K562 (cell line): Measurements from ENCODE around the gene SAXO1. TPM values are rescaled to one million over a fixed set of nuclear protein-coding genes. Genes with fewer than 3 reads are reported as not detected.

Experiments used
- ATAC-seq: fragments of 200-7000 bp; cut with Tn5 transposase; 3 replicates; pipeline ENCODE4 v1.9.1; 2020; ENCODE audit warnings: moderate library complexity
- BruUV-seq: library from RNA; stranded (reverse); fragments of 400-500 nt; replicated peaks from 2 replicates; lab custom pipeline; 2021; lab: Mats Ljungman, UMichigan
- CTCF ChIA-PET: fragments of 300-600 bp; formaldehyde crosslinking; extraction: SDS; loops from one replicate; lab custom pipeline; 2021; ENCODE audit warnings: low intra/inter-chr PET ratio; lab: Yijun Ruan, JAX
- POLR2A ChIA-PET: fragments of 300-600, 350-650 bp; sonication (Branson Sonifier 250); formaldehyde crosslinking; extraction: SDS; loops from one replicate; lab custom pipeline; 2021; ENCODE audit warnings: antibody characterized with exemption, inconsistent platforms; lab: Yijun Ruan, JAX
- DNase-seq, 4 experiments: peaks; one replicate each; pipeline versions ENCODE4 v3.0.0 to v3.0.0-alpha.2; 2011 to 2018; ENCODE audit warnings: low spot score in 3 of 4, mixed read lengths in 3 of 4; ENCODE audit errors: extremely low read depth in 1 of 4
- FAIRE-seq: peaks from 2 replicates; lab custom pipeline; 2011; peaks lifted over from hg19 to GRCh38; lab: Jason Lieb, UNC
- H2AFZ ChIP-seq: 2 replicates; pipeline ENCODE4 v1.6.0; 2011; ENCODE audit warnings: low read depth, low read length, control low read depth, inconsistent platforms
- H3K27ac ChIP-seq: fragments of 200-600 bp; 3 replicates; pipeline ENCODE4 v1.8.0; 2011; ENCODE audit warnings: low read depth, mild to moderate bottlenecking, control low read depth, inconsistent platforms, low read length, moderate library complexity, mixed read lengths; ENCODE audit errors: extremely low read depth
- H3K27me3 ChIP-seq, 2 experiments: fragments of 300-600 bp in 1 of 2; 2 replicates in 1 of 2; 3 replicates in 1 of 2; pipeline versions ENCODE4 v1.6.0 to v1.8.0; 2011; ENCODE audit warnings: inconsistent platforms in 2 of 2, low read length in 2 of 2, mild to moderate bottlenecking in 1 of 2, mixed read lengths in 1 of 2, moderate library complexity in 1 of 2; ENCODE audit not compliant: control insufficient read depth in 2 of 2, insufficient read depth in 2 of 2
- H3K36me3 ChIP-seq: fragments of 300-600 bp; 3 replicates; pipeline ENCODE4 v1.8.0; 2011; ENCODE audit warnings: mild to moderate bottlenecking, low read length, inconsistent platforms; ENCODE audit not compliant: control insufficient read depth, insufficient read depth
- H3K4me1 ChIP-seq, 2 experiments: fragments of 200-600 bp in 1 of 2; replicated peaks in 1 of 2; 2 replicates in 1 of 2; 3 replicates in 1 of 2; pipeline versions ENCODE4 v1.5.1 to v1.8.0; 2011; ENCODE audit warnings: inconsistent platforms in 2 of 2, low read length in 2 of 2, mild to moderate bottlenecking in 1 of 2, mixed read lengths in 1 of 2, moderate library complexity in 1 of 2; ENCODE audit not compliant: control insufficient read depth in 2 of 2, insufficient read depth in 2 of 2
- H3K4me2 ChIP-seq: 2 replicates; pipeline ENCODE4 v1.6.1; 2011; ENCODE audit warnings: low read length, control low read depth, inconsistent platforms, mixed read lengths; ENCODE audit not compliant: insufficient read depth
- H3K4me3 ChIP-seq: fragments of 200-600 bp; sonication (generic), shearing (Covaris generic); 2 replicates; pipeline ENCODE4 v1.5.1; 2016; ENCODE audit warnings: control low read depth, inconsistent platforms
- H3K79me2 ChIP-seq: fragments of 200-600 bp; 3 replicates; pipeline ENCODE4 v1.8.0; 2011; ENCODE audit warnings: low read length, inconsistent platforms; ENCODE audit not compliant: control insufficient read depth, insufficient read depth
- H3K9ac ChIP-seq, 2 experiments: 2 replicates each; pipeline versions ENCODE4 v1.6.0 to v1.6.1; 2011; ENCODE audit warnings: low read depth in 2 of 2, low read length in 2 of 2, control low read depth in 1 of 2, inconsistent platforms in 1 of 2, mild to moderate bottlenecking in 1 of 2, mixed read lengths in 1 of 2; ENCODE audit not compliant: insufficient read depth in 1 of 2
- H3K9me1 ChIP-seq: one replicate; pipeline ENCODE4 v1.6.0; 2011; ENCODE audit warnings: inconsistent platforms, mild to moderate bottlenecking, low read length, moderate library complexity; ENCODE audit not compliant: control insufficient read depth, insufficient read depth
- H3K9me3 ChIP-seq: replicated peaks from 2 replicates; pipeline ENCODE4 v1.5.1; 2011; ENCODE audit warnings: low read depth, low read length, inconsistent platforms; ENCODE audit not compliant: control insufficient read depth, insufficient read depth
- H4K20me1 ChIP-seq: replicated peaks from 2 replicates; pipeline ENCODE4 v1.6.1; 2011; ENCODE audit warnings: low read length, inconsistent platforms, mixed read lengths; ENCODE audit not compliant: control insufficient read depth, insufficient read depth
- BDP1 ChIP-seq: IDR thresholded peaks from 3 replicates; pipeline ENCODE4 v1.6.1; 2011; ENCODE audit not compliant: insufficient read length, insufficient read depth
- C11orf30 ChIP-seq: fragments of 450-650 bp; IDR thresholded peaks from 2 replicates; pipeline ENCODE4 v1.6.1; 2016; ENCODE audit warnings: low read depth, mild to moderate bottlenecking
- DIDO1 ChIP-seq: fragments of 450-650 bp; IDR thresholded peaks from 2 replicates; pipeline ENCODE4 v1.6.1; 2016; ENCODE audit warnings: low read depth, missing biosample characterization, missing genetic modification characterization
- ELF4 ChIP-seq: fragments of 450-650 bp; formaldehyde crosslinking; IDR thresholded peaks from 2 replicates; pipeline ENCODE4 v1.4.0; 2022; ENCODE audit warnings: missing genetic modification characterization
- GTF2F1 ChIP-seq: IDR thresholded peaks from 2 replicates; pipeline ENCODE4 v1.6.1; 2011; ENCODE audit warnings: low read depth, low read length, improper control_type of control experiment
- IFI16 ChIP-seq: fragments of 250-450 bp; sonication (Bioruptor Pico); IDR thresholded peaks from 2 replicates; pipeline ENCODE4 v2.1.2; 2022; ENCODE audit warnings: mild to moderate bottlenecking, inconsistent platforms
- MAFG ChIP-seq: fragments of 450-650 bp; conservative IDR thresholded peaks from 2 replicates; pipeline ENCODE4 v1.6.1; 2016; ENCODE audit warnings: missing genetic modification characterization, missing compliant biosample characterization
- RFX7 ChIP-seq: fragments of 250-450 bp; sonication (Bioruptor Pico); IDR thresholded peaks from 2 replicates; pipeline ENCODE4 v1.5.1; 2021; ENCODE audit warnings: mild to moderate bottlenecking
- RUNX1 ChIP-seq: sonication (generic); IDR thresholded peaks from 2 replicates; pipeline ENCODE4 v1.6.1; 2016; ENCODE audit warnings: antibody characterized with exemption, low read depth
- SMARCA4 ChIP-seq: fragments of 450-650 bp; IDR thresholded peaks from 2 replicates; pipeline ENCODE4 v1.6.1; 2016
- SNIP1 ChIP-seq: fragments of 450-650 bp; IDR thresholded peaks from 2 replicates; pipeline ENCODE4 v1.7.1; 2017; ENCODE audit warnings: low read depth, mild to moderate bottlenecking
- SREBF2 ChIP-seq: sonication (generic); formaldehyde crosslinking; IDR thresholded peaks from 2 replicates; pipeline ENCODE4 v1.4.0; 2020; ENCODE audit warnings: mild to moderate bottlenecking, missing genetic modification reagents
- TARDBP ChIP-seq: fragments of 450-650 bp; IDR thresholded peaks from 2 replicates; pipeline ENCODE4 v1.6.1; 2016
- U2AF2 ChIP-seq: fragments of 200-400 bp; formaldehyde crosslinking; optimal IDR thresholded peaks from 2 replicates; pipeline ENCODE3; 2017; ENCODE audit warnings: low read depth, mild to moderate bottlenecking, low read length
- ZNF197 ChIP-seq: fragments of 200-800 bp; sonication (Bioruptor generic); IDR thresholded peaks from 2 replicates; pipeline ENCODE4 v1.6.1; 2016; ENCODE audit warnings: low read depth, missing genetic modification characterization, missing compliant biosample characterization
- ZNF561 ChIP-seq: fragments of 450-650 bp; formaldehyde crosslinking; conservative IDR thresholded peaks from 2 replicates; pipeline ENCODE4 v1.4.0; 2020; ENCODE audit warnings: mild to moderate bottlenecking, moderate library complexity
- ZNF589 ChIP-seq: fragments of 200-800 bp; sonication (Bioruptor generic); IDR thresholded peaks from 2 replicates; pipeline ENCODE4 v1.6.1; 2016; ENCODE audit warnings: low read depth, missing genetic modification characterization, missing compliant biosample characterization
- in situ Hi-C: fragments of 300-500 bp; cut with MboI; formaldehyde crosslinking; loops from 4 replicates; pipeline ENCODE4 v1.15.0; 2018; ENCODE audit warnings: inconsistent platforms, mixed read lengths
- intact Hi-C: fragments of 100-400 bp; cut with micrococcal nuclease; formaldehyde crosslinking; loops from 2 replicates; pipeline ENCODE4 v1.14.2; 2022
- polyA plus RNA-seq, 8 experiments: library from polyadenylated mRNA; depleted of rRNA in 4 of 8; stranded (reverse) in 5 of 8; unstranded in 3 of 8; fragments of >200 nt; fragmentation: Nextera tagmentation in 2 of 8; fragmentation: Illumina TruSeq in 1 of 8; extraction: Ambion mirVana in 2 of 8; extraction: Trizol in 1 of 8; gene quantifications; 2 replicates each; pipeline versions ENCODE4 v1.2.1 to v1.2.3, GENCODE V29; 2011 to 2014; ENCODE audit warnings: inconsistent platforms in 1 of 8, missing spikeins in 1 of 8
- total RNA-seq, 7 experiments: library from RNA; depleted of rRNA in 6 of 7; stranded (reverse); fragments of >200 nt in 6 of 7; fragmentation: Illumina TruSeq in 2 of 7; extraction: Trizol in 2 of 7; gene quantifications; 2 replicates each; pipeline versions ENCODE4 v1.2.1 to v1.2.3, GENCODE V29; 2011 to 2021; ENCODE audit warnings: low replicate concordance in 1 of 7
- TF ChIP-seq, protein P1 (sequence below), 2 experiments: IDR thresholded peaks; 2 replicates each; pipeline ENCODE4 v1.6.1; 2012; ENCODE audit warnings: improper control_type of control experiment in 2 of 2, low read depth in 2 of 2, low read length in 2 of 2, borderline replicate concordance in 1 of 2
- TF ChIP-seq, protein P2 (sequence below): fragments of 250-450 bp; sonication (Bioruptor Pico); IDR thresholded peaks from 2 replicates; pipeline ENCODE4 v1.4.0; 2020; ENCODE audit warnings: mild to moderate bottlenecking, moderate library complexity

SAXO1 gene
- total and polyA plus RNA-seq, 9 of the 15 experiments (the other 6 are each of a cell fraction or from before 2014, with no cell fraction given): 0.04 TPM; not detected in 8

DNA sequence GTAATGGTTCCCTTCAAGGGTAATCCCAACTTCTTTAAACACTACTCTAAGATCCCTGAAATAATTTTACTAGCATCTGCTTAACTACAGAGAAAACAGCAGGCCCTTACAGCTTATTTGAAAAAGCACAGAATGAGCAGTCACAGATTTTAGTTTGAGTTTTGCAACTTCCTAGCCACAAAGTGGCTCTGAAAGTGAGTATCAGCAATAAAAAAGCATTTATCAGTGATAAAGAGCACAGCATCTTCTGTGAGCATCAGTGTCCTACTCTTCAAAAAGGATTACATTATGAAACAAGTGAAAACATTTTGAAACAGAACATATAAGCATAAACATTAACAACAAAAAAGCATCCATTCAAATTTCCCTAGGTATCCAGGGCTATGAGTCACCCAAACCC is 45.0 kb downstream of the SAXO1 start:
- Histone ChIP-seq H3K27me3 (no peaks in the 10 kb centered on the region), H3K4me2 (no peak overlapping the region), H3K79me2 (no peaks in the 10 kb centered on the region), H4K20me1 (no peaks in the 10 kb centered on the region), H2AFZ (no peak overlapping the region), H3K27ac (no peak overlapping the region), H3K4me1 (no peaks in the 10 kb centered on the region), H3K9ac (no peak overlapping the region), H3K4me3 (no peak overlapping the region), H3K36me3 (no peaks in the 10 kb centered on the region), H3K9me1 (no peaks in the 10 kb centered on the region), H3K9me3 (no peaks in the 10 kb centered on the region)
- TF ChIP-seq ELF4 (no peak), U2AF2 (no peak), SMARCA4 (no peak), IFI16 (CRISPR knock-in tag) (no peak), MAFG (tag) (no peak), RFX7 (CRISPR knock-in tag) (no peak), C11orf30 (no peak), DIDO1 (tag) (no peak), ZNF589 (CRISPR knock-in tag) (no peak), SNIP1 (no peak), SREBF2 (CRISPR knock-in tag) (no peak), BDP1 (no peak), ZNF561 (no peak), ZNF197 (CRISPR knock-in tag) (no peak), RUNX1 (no peak), GTF2F1 (no peak), TARDBP (no peak)
- TF ChIP-seq, protein P1, sequence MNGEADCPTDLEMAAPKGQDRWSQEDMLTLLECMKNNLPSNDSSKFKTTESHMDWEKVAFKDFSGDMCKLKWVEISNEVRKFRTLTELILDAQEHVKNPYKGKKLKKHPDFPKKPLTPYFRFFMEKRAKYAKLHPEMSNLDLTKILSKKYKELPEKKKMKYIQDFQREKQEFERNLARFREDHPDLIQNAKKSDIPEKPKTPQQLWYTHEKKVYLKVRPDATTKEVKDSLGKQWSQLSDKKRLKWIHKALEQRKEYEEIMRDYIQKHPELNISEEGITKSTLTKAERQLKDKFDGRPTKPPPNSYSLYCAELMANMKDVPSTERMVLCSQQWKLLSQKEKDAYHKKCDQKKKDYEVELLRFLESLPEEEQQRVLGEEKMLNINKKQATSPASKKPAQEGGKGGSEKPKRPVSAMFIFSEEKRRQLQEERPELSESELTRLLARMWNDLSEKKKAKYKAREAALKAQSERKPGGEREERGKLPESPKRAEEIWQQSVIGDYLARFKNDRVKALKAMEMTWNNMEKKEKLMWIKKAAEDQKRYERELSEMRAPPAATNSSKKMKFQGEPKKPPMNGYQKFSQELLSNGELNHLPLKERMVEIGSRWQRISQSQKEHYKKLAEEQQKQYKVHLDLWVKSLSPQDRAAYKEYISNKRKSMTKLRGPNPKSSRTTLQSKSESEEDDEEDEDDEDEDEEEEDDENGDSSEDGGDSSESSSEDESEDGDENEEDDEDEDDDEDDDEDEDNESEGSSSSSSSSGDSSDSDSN (IDR thresholded peaks at IDR 0.05; ENCODE audit: borderline replicate concordance in 1 of 2, low read depth in 2 of 2, low read length in 2 of 2): no peak
- TF ChIP-seq, protein P2, sequence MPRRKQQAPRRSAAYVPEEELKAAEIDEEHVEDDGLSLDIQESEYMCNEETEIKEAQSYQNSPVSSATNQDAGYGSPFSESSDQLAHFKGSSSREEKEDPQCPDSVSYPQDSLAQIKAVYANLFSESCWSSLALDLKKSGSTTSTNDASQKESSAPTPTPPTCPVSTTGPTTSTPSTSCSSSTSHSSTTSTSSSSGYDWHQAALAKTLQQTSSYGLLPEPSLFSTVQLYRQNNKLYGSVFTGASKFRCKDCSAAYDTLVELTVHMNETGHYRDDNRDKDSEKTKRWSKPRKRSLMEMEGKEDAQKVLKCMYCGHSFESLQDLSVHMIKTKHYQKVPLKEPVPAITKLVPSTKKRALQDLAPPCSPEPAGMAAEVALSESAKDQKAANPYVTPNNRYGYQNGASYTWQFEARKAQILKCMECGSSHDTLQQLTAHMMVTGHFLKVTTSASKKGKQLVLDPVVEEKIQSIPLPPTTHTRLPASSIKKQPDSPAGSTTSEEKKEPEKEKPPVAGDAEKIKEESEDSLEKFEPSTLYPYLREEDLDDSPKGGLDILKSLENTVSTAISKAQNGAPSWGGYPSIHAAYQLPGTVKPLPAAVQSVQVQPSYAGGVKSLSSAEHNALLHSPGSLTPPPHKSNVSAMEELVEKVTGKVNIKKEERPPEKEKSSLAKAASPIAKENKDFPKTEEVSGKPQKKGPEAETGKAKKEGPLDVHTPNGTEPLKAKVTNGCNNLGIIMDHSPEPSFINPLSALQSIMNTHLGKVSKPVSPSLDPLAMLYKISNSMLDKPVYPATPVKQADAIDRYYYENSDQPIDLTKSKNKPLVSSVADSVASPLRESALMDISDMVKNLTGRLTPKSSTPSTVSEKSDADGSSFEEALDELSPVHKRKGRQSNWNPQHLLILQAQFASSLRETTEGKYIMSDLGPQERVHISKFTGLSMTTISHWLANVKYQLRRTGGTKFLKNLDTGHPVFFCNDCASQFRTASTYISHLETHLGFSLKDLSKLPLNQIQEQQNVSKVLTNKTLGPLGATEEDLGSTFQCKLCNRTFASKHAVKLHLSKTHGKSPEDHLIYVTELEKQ (CRISPR knock-in tag): no peak
- intact Hi-C loops (no loop called here), in situ Hi-C loops (no loop called here)
- BruUV-seq: no TSS peak
- no peak for ATAC-seq
- FAIRE-seq: no peak
- ChIA-PET POLR2A (no interaction called here), CTCF (no interaction called here)
- no peak for DNase-seq
